WTC11 (cell line): ENCODE results near the gene CDH13. TPM values are rescaled to one million over a fixed set of nuclear protein-coding genes. Genes with fewer than 3 reads are reported as not detected.

Experiments
- ATAC-seq: fragments of 200-7000 bp; cut with Tn5 transposase; 2 replicates; pipeline ENCODE4 v1.10.0; 2021; ENCODE audit warnings: mild to moderate bottlenecking, moderate library complexity
- CTCF ChIA-PET: fragments of 300-600 bp; sonication (Branson Sonifier 250); formaldehyde crosslinking; loops from one replicate; lab custom pipeline; 2021; ENCODE audit warnings: antibody characterized with exemption; lab: Charles Lee
- POLR2A ChIA-PET: fragments of 350-600 bp; sonication (Branson Sonifier 250); formaldehyde crosslinking; loops from one replicate; lab custom pipeline; 2021; ENCODE audit warnings: antibody characterized with exemption; lab: Charles Lee
- DNase-seq: peaks from one replicate; pipeline ENCODE4 v3.0.0; 2021; ENCODE audit warnings: low spot score
- H3K27ac Mint-ChIP-seq: 2 replicates; pipeline ENCODE4 v1.8.0; 2021; ENCODE audit warnings: mixed read lengths
- H3K27me3 Mint-ChIP-seq: 2 replicates; pipeline ENCODE4 v1.8.0; 2021; ENCODE audit warnings: low read depth, mild to moderate bottlenecking, moderate library complexity, mixed read lengths
- H3K36me3 Mint-ChIP-seq: 2 replicates; pipeline ENCODE4 v1.8.0; 2021; ENCODE audit warnings: mixed read lengths
- H3K4me1 Mint-ChIP-seq: 2 replicates; pipeline ENCODE4 v1.8.0; 2022; ENCODE audit warnings: mixed read lengths
- H3K4me3 Mint-ChIP-seq: 2 replicates; pipeline ENCODE4 v1.8.0; 2021; ENCODE audit warnings: mild to moderate bottlenecking, moderate library complexity, mixed read lengths
- H3K9me3 Mint-ChIP-seq: 2 replicates; pipeline ENCODE4 v1.8.0; 2021; ENCODE audit warnings: mixed read lengths
- AFF4 ChIP-seq: sonication (generic); formaldehyde crosslinking; IDR thresholded peaks from 2 replicates; pipeline ENCODE4 v1.8.1; 2023; ENCODE audit warnings: mild to moderate bottlenecking, missing genetic modification reagents, borderline replicate concordance
- ESRRA ChIP-seq: sonication (generic); formaldehyde crosslinking; IDR thresholded peaks from 2 replicates; pipeline ENCODE4 v1.8.1; 2022; ENCODE audit warnings: mild to moderate bottlenecking, missing genetic modification reagents, borderline replicate concordance
- JUN ChIP-seq: sonication (generic); formaldehyde crosslinking; IDR thresholded peaks from 2 replicates; pipeline ENCODE4 v1.8.0; 2023; ENCODE audit warnings: mild to moderate bottlenecking, missing genetic modification reagents
- NR1H2 ChIP-seq: sonication (generic); formaldehyde crosslinking; IDR thresholded peaks from 2 replicates; pipeline ENCODE4 v1.9.0; 2021; ENCODE audit warnings: mild to moderate bottlenecking, moderate library complexity, missing genetic modification reagents
- NR2C2 ChIP-seq: sonication (generic); formaldehyde crosslinking; IDR thresholded peaks from 2 replicates; pipeline ENCODE4 v1.8.0; 2022; ENCODE audit warnings: mild to moderate bottlenecking, missing genetic modification reagents
- RELA ChIP-seq: sonication (generic); formaldehyde crosslinking; IDR thresholded peaks from 2 replicates; pipeline ENCODE4 v1.8.1; 2022; ENCODE audit warnings: missing genetic modification reagents, mild to moderate bottlenecking, borderline replicate concordance
- SOX15 ChIP-seq: fragments of 250-450 bp; sonication (Bioruptor Pico); IDR thresholded peaks from 2 replicates; pipeline ENCODE4 v1.9.0; 2021; ENCODE audit warnings: mild to moderate bottlenecking
- TEAD1 ChIP-seq: sonication (generic); formaldehyde crosslinking; IDR thresholded peaks from 2 replicates; pipeline ENCODE4 v1.8.0; 2022; ENCODE audit warnings: mild to moderate bottlenecking, missing genetic modification reagents
- TEAD4 ChIP-seq: sonication (generic); formaldehyde crosslinking; IDR thresholded peaks from 2 replicates; pipeline ENCODE4 v1.8.0; 2022; ENCODE audit warnings: mild to moderate bottlenecking, missing genetic modification reagents
- TP53 ChIP-seq: sonication (generic); formaldehyde crosslinking; IDR thresholded peaks from 2 replicates; pipeline ENCODE4 v1.8.1; 2023; ENCODE audit warnings: mild to moderate bottlenecking, missing genetic modification reagents
- USF2 ChIP-seq: sonication (generic); formaldehyde crosslinking; IDR thresholded peaks from 2 replicates; pipeline ENCODE4 v1.8.1; 2023; ENCODE audit warnings: mild to moderate bottlenecking, missing genetic modification reagents, moderate library complexity
- ZNF121 ChIP-seq: sonication (generic); formaldehyde crosslinking; IDR thresholded peaks from 2 replicates; pipeline ENCODE4 v1.8.0; 2023; ENCODE audit warnings: missing genetic modification reagents
- ZNF232 ChIP-seq: sonication (generic); formaldehyde crosslinking; IDR thresholded peaks from 2 replicates; pipeline ENCODE4 v1.8.0; 2022; ENCODE audit warnings: mild to moderate bottlenecking, missing genetic modification reagents
- ZNF423 ChIP-seq: fragments of 250-450 bp; sonication (Bioruptor Pico); IDR thresholded peaks from 2 replicates; pipeline ENCODE4 v2.1.2; 2022; ENCODE audit warnings: mild to moderate bottlenecking, moderate library complexity
- total RNA-seq: library from RNA; stranded (reverse); gene quantifications from 3 replicates; pipeline ENCODE4 v1.2.3, GENCODE V29; 2021
- TF ChIP-seq, protein P1 (sequence below): sonication (generic); formaldehyde crosslinking; IDR thresholded peaks from 2 replicates; pipeline ENCODE4 v1.8.0; 2022; ENCODE audit warnings: missing genetic modification reagents
- TF ChIP-seq, protein P2 (sequence below): fragments of 250-450 bp; sonication (Bioruptor Pico); conservative IDR thresholded peaks from 2 replicates; pipeline ENCODE4 v1.9.0; 2021; ENCODE audit warnings: mild to moderate bottlenecking
- TF ChIP-seq, protein P3 (sequence below): sonication (generic); formaldehyde crosslinking; IDR thresholded peaks from 2 replicates; pipeline ENCODE4 v1.8.1; 2022; ENCODE audit warnings: mild to moderate bottlenecking, missing genetic modification reagents, moderate library complexity, borderline replicate concordance

CDH13 gene
- total RNA-seq, 1 experiment from 2014 or later, result 0.81 TPM

GRCh38 chr16:82657786-82658185 lies 31.0 kb downstream of the CDH13 start (continued):
- no peak for TF ChIP-seq AFF4 (CRISPR knock-in tag)
- TF ChIP-seq SOX15 (CRISPR knock-in tag), result no peak
- TF ChIP-seq, protein P1, sequence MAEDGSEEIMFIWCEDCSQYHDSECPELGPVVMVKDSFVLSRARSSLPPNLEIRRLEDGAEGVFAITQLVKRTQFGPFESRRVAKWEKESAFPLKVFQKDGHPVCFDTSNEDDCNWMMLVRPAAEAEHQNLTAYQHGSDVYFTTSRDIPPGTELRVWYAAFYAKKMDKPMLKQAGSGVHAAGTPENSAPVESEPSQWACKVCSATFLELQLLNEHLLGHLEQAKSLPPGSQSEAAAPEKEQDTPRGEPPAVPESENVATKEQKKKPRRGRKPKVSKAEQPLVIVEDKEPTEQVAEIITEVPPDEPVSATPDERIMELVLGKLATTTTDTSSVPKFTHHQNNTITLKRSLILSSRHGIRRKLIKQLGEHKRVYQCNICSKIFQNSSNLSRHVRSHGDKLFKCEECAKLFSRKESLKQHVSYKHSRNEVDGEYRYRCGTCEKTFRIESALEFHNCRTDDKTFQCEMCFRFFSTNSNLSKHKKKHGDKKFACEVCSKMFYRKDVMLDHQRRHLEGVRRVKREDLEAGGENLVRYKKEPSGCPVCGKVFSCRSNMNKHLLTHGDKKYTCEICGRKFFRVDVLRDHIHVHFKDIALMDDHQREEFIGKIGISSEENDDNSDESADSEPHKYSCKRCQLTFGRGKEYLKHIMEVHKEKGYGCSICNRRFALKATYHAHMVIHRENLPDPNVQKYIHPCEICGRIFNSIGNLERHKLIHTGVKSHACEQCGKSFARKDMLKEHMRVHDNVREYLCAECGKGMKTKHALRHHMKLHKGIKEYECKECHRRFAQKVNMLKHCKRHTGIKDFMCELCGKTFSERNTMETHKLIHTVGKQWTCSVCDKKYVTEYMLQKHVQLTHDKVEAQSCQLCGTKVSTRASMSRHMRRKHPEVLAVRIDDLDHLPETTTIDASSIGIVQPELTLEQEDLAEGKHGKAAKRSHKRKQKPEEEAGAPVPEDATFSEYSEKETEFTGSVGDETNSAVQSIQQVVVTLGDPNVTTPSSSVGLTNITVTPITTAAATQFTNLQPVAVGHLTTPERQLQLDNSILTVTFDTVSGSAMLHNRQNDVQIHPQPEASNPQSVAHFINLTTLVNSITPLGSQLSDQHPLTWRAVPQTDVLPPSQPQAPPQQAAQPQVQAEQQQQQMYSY (CRISPR knock-in tag), result no peak
- TF ChIP-seq ZNF232 (CRISPR knock-in tag), result no peak
- TF ChIP-seq, all 79 proteins: peak for 0

DNA sequence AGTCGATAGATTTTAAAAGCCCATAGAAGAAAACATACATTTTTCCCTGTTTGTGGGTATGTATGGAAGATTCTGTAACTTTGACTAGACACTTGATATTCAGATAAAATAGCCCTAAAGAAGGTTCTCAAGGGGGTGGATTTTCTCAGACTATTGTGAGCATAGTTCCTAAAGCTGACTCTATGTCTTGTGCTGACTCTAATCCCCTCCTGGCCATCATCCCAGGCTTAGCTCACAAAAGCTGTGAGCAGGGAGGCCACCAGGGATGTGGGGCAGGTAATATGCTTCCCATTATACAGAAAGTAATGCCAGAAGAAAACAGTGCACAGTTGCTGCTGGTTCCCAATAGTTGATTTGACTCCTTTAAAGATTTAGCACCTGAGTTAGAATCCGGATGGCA lies 32.0 kb downstream of the CDH13 start:
- Mint-ChIP-seq H3K36me3 (no peaks in the 10 kb centered on the region), H3K4me3 (no peak overlapping the region), H3K27me3 (no peaks in the 10 kb centered on the region; the same call in 1 of the 2 replicates), H3K9me3 (no peaks in the 10 kb centered on the region; the same call in 1 of the 2 replicates), H3K27ac (no peak overlapping the region), H3K4me1 (peaks cover 25% of the 10 kb centered on the region)
- DNase-seq (no peak), ATAC-seq (no peak)
- ChIA-PET POLR2A (no interaction called here), CTCF (no interaction called here)
- TF ChIP-seq RELA (CRISPR knock-in tag) (no peak), ESRRA (no peak), TEAD4 (CRISPR knock-in tag) (no peak), NR1H2 (CRISPR knock-in tag) (no peak), USF2 (CRISPR knock-in tag) (no peak), TEAD1 (CRISPR knock-in tag) (no peak), TP53 (CRISPR knock-in tag) (no peak), ZNF423 (CRISPR knock-in tag) (no peak), NR2C2 (CRISPR knock-in tag) (no peak), JUN (no peak), ZNF121 (CRISPR knock-in tag) (no peak)
- TF ChIP-seq, protein P2, sequence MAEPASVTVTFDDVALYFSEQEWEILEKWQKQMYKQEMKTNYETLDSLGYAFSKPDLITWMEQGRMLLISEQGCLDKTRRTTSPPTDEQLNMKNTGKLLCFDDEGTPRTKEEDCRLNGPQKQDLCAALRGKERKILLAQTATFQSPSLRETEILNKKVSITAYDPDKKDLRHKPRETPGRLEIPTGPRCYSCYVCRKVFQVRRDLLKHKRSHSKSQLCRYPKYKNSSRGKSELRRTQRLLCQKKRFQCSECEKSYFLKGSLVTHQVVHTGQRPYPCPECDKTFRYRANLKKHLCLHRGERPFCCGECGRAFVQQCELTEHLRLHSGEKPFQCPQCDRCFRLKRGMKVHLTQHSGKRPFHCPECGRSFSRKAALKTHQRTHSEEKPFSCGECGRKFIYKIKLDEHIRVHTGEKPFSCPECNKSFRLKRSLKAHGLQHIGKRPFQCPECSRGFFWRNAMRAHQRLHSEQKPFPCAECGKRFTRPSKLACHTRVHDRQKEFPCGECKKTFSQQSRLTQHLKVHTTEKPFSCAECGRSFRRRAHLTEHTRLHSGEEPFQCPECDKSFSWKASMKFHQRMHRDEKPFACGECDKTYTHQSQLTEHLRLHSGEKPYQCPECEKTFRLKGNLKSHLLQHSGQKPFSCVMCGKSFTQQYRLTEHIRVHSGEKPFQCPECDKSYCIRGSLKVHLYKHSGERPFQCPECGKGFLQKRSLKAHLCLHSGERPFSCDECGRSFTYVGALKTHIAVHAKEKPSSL (CRISPR knock-in tag), result no peak
- TF ChIP-seq, protein P3, sequence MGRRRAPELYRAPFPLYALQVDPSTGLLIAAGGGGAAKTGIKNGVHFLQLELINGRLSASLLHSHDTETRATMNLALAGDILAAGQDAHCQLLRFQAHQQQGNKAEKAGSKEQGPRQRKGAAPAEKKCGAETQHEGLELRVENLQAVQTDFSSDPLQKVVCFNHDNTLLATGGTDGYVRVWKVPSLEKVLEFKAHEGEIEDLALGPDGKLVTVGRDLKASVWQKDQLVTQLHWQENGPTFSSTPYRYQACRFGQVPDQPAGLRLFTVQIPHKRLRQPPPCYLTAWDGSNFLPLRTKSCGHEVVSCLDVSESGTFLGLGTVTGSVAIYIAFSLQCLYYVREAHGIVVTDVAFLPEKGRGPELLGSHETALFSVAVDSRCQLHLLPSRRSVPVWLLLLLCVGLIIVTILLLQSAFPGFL (CRISPR knock-in tag), result no peak
- TF ChIP-seq, protein P1 (CRISPR knock-in tag), result no peak
